GM12892 (cell line): ENCODE measurements around the gene PFKFB3.

Experiments used
- POLR2AphosphoS5 ChIP-seq: IDR thresholded peaks from 2 replicates; pipeline ENCODE4 v1.6.1; 2011; ENCODE audit warnings: low read depth, low read length, control low read depth
- TAF1 ChIP-seq: IDR thresholded peaks from 2 replicates; pipeline ENCODE4 v1.6.1; 2011; ENCODE audit warnings: low read depth, mild to moderate bottlenecking, control low read depth, low read length, borderline replicate concordance

DNA sequence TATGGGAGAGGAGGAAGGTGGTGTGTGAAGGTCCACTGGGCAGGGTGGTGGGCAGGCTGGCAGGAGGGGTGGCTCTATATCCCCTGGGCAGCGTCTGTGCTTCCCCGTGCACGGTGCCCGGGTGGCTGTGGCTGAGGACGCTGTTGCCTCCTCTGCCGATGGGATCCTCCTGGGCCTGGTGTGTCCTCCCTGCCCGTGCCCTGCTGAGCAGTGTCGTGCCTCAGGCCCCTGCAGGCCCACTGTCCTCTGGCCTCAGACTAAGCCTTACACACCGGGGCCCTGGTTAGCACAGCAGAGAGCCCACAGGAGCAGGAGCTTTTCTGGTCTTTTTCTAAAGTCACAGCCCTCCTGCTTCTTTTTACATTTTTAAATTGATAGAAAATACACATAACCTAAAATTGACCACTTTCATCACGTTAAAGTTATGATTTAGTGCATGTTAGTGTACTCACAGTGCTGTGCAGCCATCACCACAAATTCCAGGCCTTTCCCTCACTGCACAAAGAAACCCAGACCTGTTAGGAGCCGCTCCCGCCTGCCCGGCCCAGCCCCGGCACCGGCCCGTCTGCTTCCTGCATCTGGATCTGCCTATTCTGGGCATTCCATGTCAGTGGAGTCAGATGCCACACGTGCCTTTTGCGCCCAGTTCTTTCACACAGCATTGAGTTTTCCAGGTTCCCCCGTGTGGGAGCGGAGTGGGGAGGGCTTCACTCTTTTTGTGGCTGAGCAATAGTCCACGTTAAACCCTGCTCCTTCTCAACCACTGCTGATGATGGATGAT is 19.4 kb downstream of the PFKFB3 start:
- TF ChIP-seq POLR2AphosphoS5 (no peak), TAF1 (no peak)
